ENCODE results near the gene PBX1.
"Not testable (repeated sequence)": the region's sequence is repeated elsewhere in the genome, so short reads cannot be mapped to it uniquely, and the experiment has no call there.

The PBX1 gene

GRCh38 chr1:164645921-164646320 lies 86.9 kb downstream of the PBX1 start:
- no peak for DNase-seq

GRCh38 chr1:164647211-164647610 lies 88.2 kb downstream of the PBX1 start:
- DNase-seq, result no peak

GRCh38 chr1:164648636-164649035 lies 89.7 kb downstream of the PBX1 start:
- no peak for DNase-seq

- no peak for DNase-seq
These were observed 90.2 kb downstream of the PBX1 start for GRCh38 chr1:164649146-164649545.

GRCh38 chr1:164650531-164650930 lies 91.5 kb downstream of the PBX1 start:
- no peak for DNase-seq

- no peak for DNase-seq
These were observed 92.5 kb downstream of the PBX1 start for GRCh38 chr1:164651351-164651951.

GRCh38 chr1:164652969-164653368 lies 94.0 kb downstream of the PBX1 start:
- not testable (repeated sequence) for DNase-seq

- DNase-seq, result no peak
These were observed 94.7 kb downstream of the PBX1 start for GRCh38 chr1:164653705-164654104.

- DNase-seq, result no peak
These were observed 95.2 kb downstream of the PBX1 start for GRCh38 chr1:164654200-164654599.

- no peak for DNase-seq
These were observed 99.9 kb downstream of the PBX1 start for GRCh38 chr1:164658864-164659263.

GRCh38 chr1:164659621-164660411 lies 100.8 kb downstream of the PBX1 start:
- DNase-seq, result no peak

GRCh38 chr1:164660412-164660772 lies 101.4 kb downstream of the PBX1 start:
- peak; percentile 42 for DNase-seq

GRCh38 chr1:164660775-164661174 lies 101.8 kb downstream of the PBX1 start:
- DNase-seq, result no peak

- DNase-seq, result no peak
These were observed 103.5 kb downstream of the PBX1 start for GRCh38 chr1:164662462-164662861.

- DNase-seq, result no peak
These were observed 104.0 kb downstream of the PBX1 start for GRCh38 chr1:164662955-164663354.

GRCh38 chr1:164664127-164664526 lies 105.1 kb downstream of the PBX1 start:
- no peak for DNase-seq

- no peak for DNase-seq
These were observed 108.0 kb downstream of the PBX1 start for GRCh38 chr1:164667001-164667400.

- DNase-seq, result no peak
These were observed 108.6 kb downstream of the PBX1 start for GRCh38 chr1:164667600-164667999.

- no peak for DNase-seq
These were observed 109.8 kb downstream of the PBX1 start for GRCh38 chr1:164668491-164669400.

GRCh38 chr1:164670026-164670425 lies 111.0 kb downstream of the PBX1 start:
- DNase-seq, result no peak

- no peak for DNase-seq
These were observed 111.8 kb downstream of the PBX1 start for GRCh38 chr1:164670786-164671185.

GRCh38 chr1:164671323-164671965 lies 112.5 kb downstream of the PBX1 start:
- DNase-seq, result no peak

- DNase-seq, result no peak
These were observed 113.1 kb downstream of the PBX1 start for GRCh38 chr1:164671966-164672571.

All from central memory CD4-positive, alpha-beta T cell (primary cell).